ENCODE data around the gene FPGS.

Gene FPGS

GRCh38 chr9:127863191-127863621, 60.5 kb downstream of the FPGS start:
- no peak for DNase-seq
